Endothelial cell of umbilical vein (primary cell): ENCODE data around the gene NLGN1. TPM values are rescaled to one million over a fixed set of nuclear protein-coding genes. Genes with fewer than 3 reads are reported as not detected.

ENCODE experiments used
- BruUV-seq: library from RNA; stranded (reverse); fragments of 400-500 nt; replicated peaks from 2 replicates; lab custom pipeline; 2021; lab: Mats Ljungman, UMichigan
- CTCF ChIA-PET: fragments of 300-600, 350-600 bp; sonication (Branson Sonifier 250); formaldehyde crosslinking; loops from one replicate; lab custom pipeline; 2021; ENCODE audit warnings: antibody characterized with exemption, inconsistent platforms; lab: Charles Lee
- POLR2A ChIA-PET: fragments of 300-600, 350-600 bp; sonication (Branson Sonifier 250); formaldehyde crosslinking; loops from one replicate; lab custom pipeline; 2021; ENCODE audit warnings: antibody characterized with exemption, inconsistent platforms; lab: Charles Lee
- DNase-seq: peaks from one replicate; pipeline ENCODE4 v3.0.0-alpha.2; 2011; ENCODE audit warnings: low read depth, low spot score
- FAIRE-seq: peaks from 2 replicates; lab custom pipeline; 2011; peaks lifted over from hg19 to GRCh38; lab: Jason Lieb, UNC
- H2AFZ ChIP-seq: 2 replicates; pipeline ENCODE4 v1.6.0; 2012; ENCODE audit warnings: low read depth, low read length, control low read depth, inconsistent platforms
- H3K27ac ChIP-seq: 2 replicates; pipeline ENCODE4 v1.5.1; 2011; ENCODE audit warnings: low read depth, mild to moderate bottlenecking, control low read depth, low read length, moderate library complexity; ENCODE audit not compliant: insufficient read depth
- H3K27me3 ChIP-seq, 2 experiments: 2 replicates each; pipeline versions ENCODE4 v1.6.0 to v1.6.1; 2011; ENCODE audit warnings: low read length in 2 of 2, mixed read lengths in 1 of 2; ENCODE audit not compliant: control insufficient read depth in 2 of 2, insufficient read depth in 2 of 2
- H3K36me3 ChIP-seq, 2 experiments: 2 replicates in 1 of 2; 3 replicates in 1 of 2; pipeline ENCODE4 v1.5.1; 2011; ENCODE audit warnings: low read length in 2 of 2, mild to moderate bottlenecking in 1 of 2, moderate library complexity in 1 of 2; ENCODE audit not compliant: control insufficient read depth in 2 of 2, insufficient read depth in 2 of 2; ENCODE audit errors: extremely low read depth in 1 of 2
- H3K4me1 ChIP-seq: 3 replicates; pipeline ENCODE4 v1.5.1; 2011; ENCODE audit warnings: mild to moderate bottlenecking, low read length; ENCODE audit not compliant: control insufficient read depth, insufficient read depth; ENCODE audit errors: extremely low read depth
- H3K4me2 ChIP-seq: 2 replicates; pipeline ENCODE4 v1.6.1; 2011; ENCODE audit warnings: low read length, control low read depth, mixed read lengths; ENCODE audit not compliant: insufficient read depth
- H3K4me3 ChIP-seq, 3 experiments: fragments of 200-600 bp in 1 of 3; sonication (generic), shearing (Covaris generic) in 1 of 3; replicated peaks in 1 of 3; 2 replicates each; pipeline ENCODE4 v1.5.1; 2011 to 2016; ENCODE audit warnings: control low read depth in 3 of 3, low read length in 3 of 3, mild to moderate bottlenecking in 2 of 3, inconsistent platforms in 1 of 3, low read depth in 1 of 3, moderate library complexity in 1 of 3; ENCODE audit not compliant: insufficient read depth in 1 of 3
- H3K79me2 ChIP-seq: 2 replicates; pipeline ENCODE4 v1.6.0; 2012; ENCODE audit warnings: low read length, inconsistent platforms; ENCODE audit not compliant: control insufficient read depth, insufficient read depth
- H3K9ac ChIP-seq: replicated peaks from 2 replicates; pipeline ENCODE3; 2011; ENCODE audit warnings: low read length, control low read depth; ENCODE audit not compliant: insufficient read depth; ENCODE audit errors: extremely low read depth
- H3K9me1 ChIP-seq: replicated peaks from 3 replicates; pipeline ENCODE4 v1.6.0; 2011; ENCODE audit warnings: mild to moderate bottlenecking, low read length; ENCODE audit not compliant: control insufficient read depth, insufficient read depth; ENCODE audit errors: extremely low read depth
- H3K9me3 ChIP-seq: replicated peaks from 2 replicates; pipeline ENCODE4 v1.5.1; 2012; ENCODE audit warnings: low read length, inconsistent platforms; ENCODE audit not compliant: control insufficient read depth, insufficient read depth
- H4K20me1 ChIP-seq: replicated peaks from 2 replicates; pipeline ENCODE3; 2011; ENCODE audit warnings: mild to moderate bottlenecking, low read length; ENCODE audit not compliant: control insufficient read depth, insufficient read depth; ENCODE audit errors: extremely low read depth
- EZH2 ChIP-seq: IDR thresholded peaks from 2 replicates; pipeline ENCODE4 v1.6.1; 2012; ENCODE audit warnings: borderline replicate concordance, low read depth, mild to moderate bottlenecking, moderate library complexity, low read length, inconsistent platforms; ENCODE audit not compliant: severe bottlenecking
- FOS ChIP-seq: IDR thresholded peaks from 2 replicates; pipeline ENCODE4 v1.6.1; 2011; ENCODE audit warnings: mild to moderate bottlenecking, low read length, moderate library complexity, borderline replicate concordance; ENCODE audit not compliant: insufficient read depth
- GATA2 ChIP-seq: IDR thresholded peaks from 2 replicates; pipeline ENCODE4 v1.7.0; 2011; ENCODE audit warnings: low read depth, mild to moderate bottlenecking, moderate library complexity, mixed read lengths, low read length; ENCODE audit not compliant: insufficient read length, insufficient read depth
- JUN ChIP-seq: IDR thresholded peaks from 2 replicates; pipeline ENCODE4 v1.6.1; 2011; ENCODE audit warnings: borderline replicate concordance, low read depth; ENCODE audit not compliant: insufficient read length, insufficient read depth
- MAX ChIP-seq: IDR thresholded peaks from 2 replicates; pipeline ENCODE4 v1.6.1; 2011; ENCODE audit not compliant: insufficient read depth, insufficient read length
- MYC ChIP-seq: IDR thresholded peaks from one replicate; pipeline ENCODE4 v1.6.1; 2011; ENCODE audit warnings: mild to moderate bottlenecking, low read depth, low read length
- POLR2A ChIP-seq: IDR thresholded peaks from 2 replicates; pipeline ENCODE4 v1.6.1; 2012; ENCODE audit warnings: low read depth, mild to moderate bottlenecking, control low read depth, low read length
- POLR2AphosphoS5 ChIP-seq: IDR thresholded peaks from 2 replicates; pipeline ENCODE4 v1.6.1; 2012; ENCODE audit warnings: low read depth, mild to moderate bottlenecking, control low read depth, low read length, moderate library complexity; ENCODE audit not compliant: insufficient read depth
- dilution Hi-C: fragments of 300-500 bp; cut with MboI; formaldehyde crosslinking; loops from one replicate; pipeline ENCODE4 v1.15.0; 2019; ENCODE audit warnings: low sequenced_read_pairs; ENCODE audit not compliant: extremely low pct_ligation_motif_present
- intact Hi-C: fragments of 100-400 bp; cut with micrococcal nuclease; formaldehyde crosslinking; loops from one replicate; pipeline ENCODE4 v1.10.0; 2022
- polyA plus RNA-seq, 4 experiments: library from polyadenylated mRNA; depleted of rRNA in 3 of 4; stranded (reverse) in 3 of 4; unstranded in 1 of 4; fragments of >200 nt; gene quantifications; 2 replicates each; pipeline versions ENCODE4 v1.2.1 to v1.2.3, GENCODE V29; 2011 to 2012; ENCODE audit warnings: missing spikeins in 1 of 4
- total RNA-seq: library from RNA; stranded (reverse); gene quantifications from 2 replicates; pipeline ENCODE4 v1.2.3, GENCODE V29; 2021
- TF ChIP-seq, protein P1 (sequence below), 2 donors: IDR thresholded peaks; 1 replicate in 1 of 2; 2 replicates in 1 of 2; pipeline ENCODE4 v1.5.1; 2011; ENCODE audit warnings: low read length in 2 of 2, mild to moderate bottlenecking in 2 of 2, moderate library complexity in 2 of 2, control low read depth in 1 of 2, inconsistent platforms in 1 of 2, low read depth in 1 of 2; ENCODE audit not compliant: insufficient read depth in 1 of 2; ENCODE audit errors: extremely low read depth in 1 of 2

Gene NLGN1
- total and polyA plus RNA-seq, 2 donors (not counting 3 experiments of a cell fraction or from before 2014, with no cell fraction given): 7.9 to 16.3 TPM

DNA sequence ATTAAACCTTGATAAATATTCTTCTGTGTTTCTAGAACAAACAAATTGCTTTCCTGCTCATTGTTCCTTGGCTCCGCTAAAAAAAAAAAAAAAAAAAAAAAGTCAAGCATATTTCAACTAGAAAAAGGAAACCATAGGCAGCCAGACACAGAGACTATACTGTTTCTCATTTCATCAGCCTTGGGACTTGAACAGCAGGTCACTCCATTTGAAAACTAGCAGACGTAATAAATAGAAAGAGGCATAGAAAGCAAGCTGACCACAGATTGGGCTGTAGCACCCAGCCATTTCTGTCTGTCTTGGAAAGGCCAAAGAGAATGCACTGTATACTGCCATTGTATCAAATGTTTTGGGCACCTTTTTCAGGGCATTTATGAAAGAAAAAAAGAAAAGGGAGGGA, 697.1 kb downstream of the NLGN1 start:
- no peaks in the 10 kb centered on the region for H4K20me1 ChIP-seq
- H3K4me1 ChIP-seq: peaks cover 8% of the 10 kb centered on the region
- intact Hi-C loops (loop anchor here (5.0 to 10.0 kb wide), 2 partner anchors 362 to 510 kb away; no protein-coding TSS in a partner anchor), dilution Hi-C loops (no loop called here)
- ChIA-PET CTCF (no interaction called here), POLR2A (no interaction called here)
- DNase-seq (peak; percentile 9), FAIRE-seq (no peak)
- H3K9me1 ChIP-seq: no peaks in the 10 kb centered on the region
- no peaks in the 10 kb centered on the region for H3K9me3 ChIP-seq
- H3K27ac ChIP-seq: no peak overlapping the region
- H2AFZ ChIP-seq: no peak overlapping the region
- no peaks in the 10 kb centered on the region for H3K27me3 ChIP-seq
- no TSS peak for BruUV-seq
- no peak for TF ChIP-seq POLR2A
- TF ChIP-seq, protein P1, sequence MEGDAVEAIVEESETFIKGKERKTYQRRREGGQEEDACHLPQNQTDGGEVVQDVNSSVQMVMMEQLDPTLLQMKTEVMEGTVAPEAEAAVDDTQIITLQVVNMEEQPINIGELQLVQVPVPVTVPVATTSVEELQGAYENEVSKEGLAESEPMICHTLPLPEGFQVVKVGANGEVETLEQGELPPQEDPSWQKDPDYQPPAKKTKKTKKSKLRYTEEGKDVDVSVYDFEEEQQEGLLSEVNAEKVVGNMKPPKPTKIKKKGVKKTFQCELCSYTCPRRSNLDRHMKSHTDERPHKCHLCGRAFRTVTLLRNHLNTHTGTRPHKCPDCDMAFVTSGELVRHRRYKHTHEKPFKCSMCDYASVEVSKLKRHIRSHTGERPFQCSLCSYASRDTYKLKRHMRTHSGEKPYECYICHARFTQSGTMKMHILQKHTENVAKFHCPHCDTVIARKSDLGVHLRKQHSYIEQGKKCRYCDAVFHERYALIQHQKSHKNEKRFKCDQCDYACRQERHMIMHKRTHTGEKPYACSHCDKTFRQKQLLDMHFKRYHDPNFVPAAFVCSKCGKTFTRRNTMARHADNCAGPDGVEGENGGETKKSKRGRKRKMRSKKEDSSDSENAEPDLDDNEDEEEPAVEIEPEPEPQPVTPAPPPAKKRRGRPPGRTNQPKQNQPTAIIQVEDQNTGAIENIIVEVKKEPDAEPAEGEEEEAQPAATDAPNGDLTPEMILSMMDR (IDR thresholded peaks at IDR 0.05; ENCODE audit: extremely low read depth in 1 of 2, insufficient read depth in 1 of 2, low read depth in 1 of 2, low read length in 2 of 2): no peak
- TF ChIP-seq MYC: no peak
- no peak for TF ChIP-seq GATA2
- TF ChIP-seq POLR2AphosphoS5: no peak
- TF ChIP-seq MAX: no peak
- TF ChIP-seq JUN: no peak
- TF ChIP-seq FOS: no peak
- no peak for TF ChIP-seq EZH2
- no peak overlapping the region for H3K4me3 ChIP-seq
- H3K9ac ChIP-seq: no peak overlapping the region
- H3K79me2 ChIP-seq: no peaks in the 10 kb centered on the region
- no peaks in the 10 kb centered on the region for H3K36me3 ChIP-seq
- no peak overlapping the region for H3K4me2 ChIP-seq
